Neuronal stem cell (in vitro differentiated cells): ENCODE results near the gene SUPV3L1.

ENCODE experiments used
- DNase-seq: peaks from one replicate; pipeline ENCODE4 v3.0.0-alpha.2; 2013; ENCODE audit warnings: low spot score
- H2AFZ ChIP-seq: one replicate; pipeline ENCODE4 v1.6.1; 2013; ENCODE audit warnings: mild to moderate bottlenecking, low read length, inconsistent platforms
- H2AK5ac ChIP-seq: 2 replicates; pipeline ENCODE4 v1.6.1; 2013; ENCODE audit warnings: low read depth, mild to moderate bottlenecking, inconsistent platforms, low read length, moderate library complexity, mixed read lengths
- H2BK120ac ChIP-seq: 2 replicates; pipeline ENCODE4 v1.6.1; 2013; ENCODE audit warnings: low read depth, mild to moderate bottlenecking, inconsistent platforms, low read length, moderate library complexity, mixed read lengths
- H2BK12ac ChIP-seq: one replicate; pipeline ENCODE4 v1.6.1; 2013; ENCODE audit warnings: low read length, inconsistent platforms
- H2BK15ac ChIP-seq: 2 replicates; pipeline ENCODE4 v1.6.1; 2013; ENCODE audit warnings: mild to moderate bottlenecking, low read length, inconsistent platforms, mixed read lengths
- H2BK5ac ChIP-seq: one replicate; pipeline ENCODE4 v1.6.1; 2013; ENCODE audit warnings: inconsistent platforms, mild to moderate bottlenecking, low read length, moderate library complexity
- H3K14ac ChIP-seq: one replicate; pipeline ENCODE4 v1.6.1; 2013; ENCODE audit warnings: low read length, inconsistent platforms
- H3K18ac ChIP-seq: 2 replicates; pipeline ENCODE4 v1.6.1; 2013; ENCODE audit warnings: low read length, inconsistent platforms
- H3K23ac ChIP-seq: 2 replicates; pipeline ENCODE4 v1.6.1; 2013; ENCODE audit warnings: low read depth, mild to moderate bottlenecking, mixed read lengths, low read length, inconsistent platforms; ENCODE audit not compliant: poor library complexity
- H3K27ac ChIP-seq: replicated peaks from 3 replicates; pipeline ENCODE4 v1.5.1; 2013; ENCODE audit warnings: low read length, inconsistent platforms
- H3K27me3 ChIP-seq, 3 experiments: 2 replicates each; pipeline ENCODE4 v1.6.1; 2013; ENCODE audit warnings: low read length in 3 of 3, mild to moderate bottlenecking in 2 of 3, inconsistent platforms in 1 of 3, low read depth in 1 of 3, mixed read lengths in 1 of 3, moderate library complexity in 1 of 3; ENCODE audit not compliant: control insufficient read depth in 3 of 3, insufficient read depth in 3 of 3
- H3K36me3 ChIP-seq, 2 donors: replicated peaks in 1 of 2; 2 replicates each; pipeline ENCODE4 v1.6.1; 2013; ENCODE audit warnings: low read length in 2 of 2; ENCODE audit not compliant: control insufficient read depth in 2 of 2, insufficient read depth in 2 of 2
- H3K4ac ChIP-seq: 2 replicates; pipeline ENCODE4 v1.6.1; 2013; ENCODE audit warnings: inconsistent platforms, mild to moderate bottlenecking, low read length, moderate library complexity
- H3K4me1 ChIP-seq, 2 donors: 1 replicate in 1 of 2; 2 replicates in 1 of 2; pipeline ENCODE4 v1.6.1; 2013; ENCODE audit warnings: low read length in 2 of 2, low read depth in 1 of 2; ENCODE audit not compliant: control insufficient read depth in 2 of 2, insufficient read depth in 1 of 2
- H3K4me2 ChIP-seq: one replicate; pipeline ENCODE4 v1.6.1; 2013; ENCODE audit warnings: mild to moderate bottlenecking, low read length, inconsistent platforms; ENCODE audit not compliant: insufficient read depth, poor library complexity, severe bottlenecking
- H3K4me3 ChIP-seq, 2 donors: 2 replicates each; pipeline ENCODE4 v1.5.1; 2013; ENCODE audit warnings: low read length in 2 of 2, mild to moderate bottlenecking in 2 of 2, inconsistent platforms in 1 of 2, moderate library complexity in 1 of 2
- H3K79me1 ChIP-seq: one replicate; pipeline ENCODE4 v1.6.1; 2013; ENCODE audit warnings: low read depth, mild to moderate bottlenecking, inconsistent platforms, low read length, moderate library complexity
- H3K9ac ChIP-seq: one replicate; pipeline ENCODE4 v1.6.1; 2013; ENCODE audit warnings: mild to moderate bottlenecking, low read depth, low read length, inconsistent platforms; ENCODE audit not compliant: poor library complexity
- H3K9me3 ChIP-seq, 2 donors: replicated peaks in 1 of 2; 2 replicates each; pipeline versions ENCODE3 to v1.6.1; 2013; ENCODE audit warnings: low read length in 2 of 2, mild to moderate bottlenecking in 2 of 2, inconsistent platforms in 1 of 2, low read depth in 1 of 2, mixed read lengths in 1 of 2, moderate library complexity in 1 of 2; ENCODE audit not compliant: control insufficient read depth in 2 of 2, insufficient read depth in 1 of 2
- H4K8ac ChIP-seq: one replicate; pipeline ENCODE4 v1.6.1; 2013; ENCODE audit warnings: low read depth, mild to moderate bottlenecking, inconsistent platforms, low read length, moderate library complexity
- H4K91ac ChIP-seq: one replicate; pipeline ENCODE4 v1.6.1; 2013; ENCODE audit warnings: low read length, low read depth, mild to moderate bottlenecking, inconsistent platforms; ENCODE audit not compliant: poor library complexity
- WGBS, 2 donors: extraction: QIAGEN DNeasy Blood & Tissue Kit; methylation state at CpG; one replicate each; pipeline ENCODE4 v1.1.7; 2013; ENCODE audit warnings: missing lambda C conversion rate in 2 of 2, mixed read lengths in 1 of 2; ENCODE audit not compliant: insufficient read length in 2 of 2, insufficient replicate concordance in 1 of 2; ENCODE audit errors: extremely low coverage in 2 of 2; 5-methylcytosine and 5-hydroxymethylcytosine counted together

SUPV3L1 gene

GRCh38 chr10:69223028-69223342 is 43.0 kb downstream of the SUPV3L1 start:
- Histone ChIP-seq H3K4me3 (no peak overlapping the region), H2BK120ac (no peak overlapping the region), H3K18ac (no peak overlapping the region), H4K8ac (no peak overlapping the region), H3K4me1 (peaks cover 0 to 2% of the 10 kb centered on the region in 2 donors), H3K9me3 (no peaks in the 10 kb centered on the region), H3K79me1 (no peaks in the 10 kb centered on the region), H3K9ac (no peak overlapping the region), H3K14ac (no peak overlapping the region), H2AK5ac (no peak overlapping the region), H3K27ac (no peak overlapping the region), H3K27me3 (peaks cover 0 to 11% (median 1%) of the 10 kb centered on the region in 3 experiments), H3K36me3 (no peaks in the 10 kb centered on the region), H3K23ac (no peak overlapping the region), H2BK15ac (no peak overlapping the region), H3K4me2 (no peak overlapping the region), H2AFZ (peak overlapping the region; percentile 90), H2BK12ac (no peak overlapping the region), H2BK5ac (no peak overlapping the region), H4K91ac (no peak overlapping the region), H3K4ac (no peak overlapping the region)
- no CpG with 5 or more reads among the region's 1 CpG for WGBS, 2 donors
- DNase-seq, result no peak

DNA sequence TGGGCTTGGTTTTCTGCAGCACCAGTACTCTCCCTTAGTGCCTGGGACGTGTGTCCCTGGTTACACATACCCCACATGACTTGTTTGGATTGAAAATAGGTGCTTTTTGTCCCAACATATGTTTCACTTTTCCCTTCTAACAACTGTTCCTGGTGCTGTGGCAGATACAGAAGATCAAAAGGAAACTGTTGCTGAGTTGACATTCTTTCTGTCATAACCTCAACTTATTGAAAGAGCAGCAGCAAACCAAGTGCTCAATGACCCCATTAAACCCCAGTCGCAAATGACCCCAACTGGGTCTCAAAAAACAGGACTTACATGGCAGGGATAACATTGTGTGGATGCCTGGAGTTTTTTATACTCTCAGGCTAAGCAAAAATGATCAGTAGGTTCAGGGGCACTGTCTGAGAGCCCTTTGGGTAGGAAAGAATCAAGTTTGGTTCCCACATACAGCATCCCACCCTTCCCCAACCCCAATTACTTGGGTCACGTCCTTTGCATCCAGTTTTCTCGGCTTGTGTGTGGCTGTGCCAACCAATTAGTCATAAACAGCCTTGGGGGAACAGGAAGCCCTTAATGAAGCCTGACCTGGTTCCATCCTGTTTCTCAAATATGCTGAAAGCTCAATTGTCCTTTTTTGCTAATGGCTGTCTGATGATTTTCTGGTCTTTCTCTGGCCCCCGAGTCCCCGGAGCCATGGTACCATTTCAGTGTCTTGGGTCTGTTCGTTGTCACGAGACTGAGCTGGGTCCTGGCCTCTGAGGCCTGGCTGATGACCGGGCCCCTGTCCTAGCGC is 45.0 kb downstream of the SUPV3L1 start:
- no peak overlapping the region for H3K4me2 ChIP-seq
- WGBS, 2 donors, result no CpG with 5 or more reads among the region's 10 CpGs
- no peak overlapping the region for H4K8ac ChIP-seq
- H3K14ac ChIP-seq, result no peak overlapping the region
- H3K9ac ChIP-seq, result no peak overlapping the region
- H3K79me1 ChIP-seq, result no peaks in the 10 kb centered on the region
- no peak overlapping the region for H3K4ac ChIP-seq
- no peak overlapping the region for H2AK5ac ChIP-seq
- H3K18ac ChIP-seq, result no peak overlapping the region
- H3K27ac ChIP-seq, result no peak overlapping the region
- H2BK5ac ChIP-seq, result no peak overlapping the region
- no peak overlapping the region for H3K4me3 ChIP-seq
- peaks cover 0 to 2% of the 10 kb centered on the region in 2 donors for H3K4me1 ChIP-seq
- H2BK15ac ChIP-seq, result no peak overlapping the region
- peaks cover 0 to 13% (median 1%) of the 10 kb centered on the region in 3 experiments for H3K27me3 ChIP-seq
- no peak overlapping the region for H3K23ac ChIP-seq
- H4K91ac ChIP-seq, result no peak overlapping the region
- H3K9me3 ChIP-seq, result no peaks in the 10 kb centered on the region
- H2BK120ac ChIP-seq, result no peak overlapping the region
- no peaks in the 10 kb centered on the region for H3K36me3 ChIP-seq
- H2AFZ ChIP-seq, result peak overlapping the region; percentile 11
- no peak overlapping the region for H2BK12ac ChIP-seq
- DNase-seq, result no peak

DNA sequence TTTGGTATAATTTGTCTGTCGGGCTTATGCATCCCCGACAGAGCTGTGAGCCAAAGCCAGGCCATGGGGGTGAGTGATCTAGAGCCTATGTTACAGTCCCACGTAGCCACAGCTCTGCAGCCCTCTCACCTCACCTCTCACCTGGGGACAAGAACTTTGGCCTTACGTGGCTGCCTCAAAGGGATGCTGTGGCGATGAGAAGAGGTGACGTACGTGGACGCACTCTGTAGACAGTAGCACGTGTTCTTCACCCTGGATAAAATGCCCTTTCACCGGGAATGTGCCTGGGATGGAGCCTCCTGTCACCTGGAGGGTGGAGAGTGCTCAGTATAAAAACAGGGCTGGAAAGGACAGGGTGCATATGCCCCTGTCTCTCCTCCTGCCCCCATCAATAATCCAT is 45.6 kb downstream of the SUPV3L1 start:
- no peak overlapping the region for H3K9ac ChIP-seq
- no peak overlapping the region for H2BK12ac ChIP-seq
- H2BK120ac ChIP-seq, result no peak overlapping the region
- H3K9me3 ChIP-seq, result no peaks in the 10 kb centered on the region
- H2AFZ ChIP-seq, result peak overlapping the region; percentile 11
- H3K4me2 ChIP-seq, result no peak overlapping the region
- DNase-seq, result no peak
- no peak overlapping the region for H3K27ac ChIP-seq
- no peak overlapping the region for H2BK5ac ChIP-seq
- no peak overlapping the region for H3K14ac ChIP-seq
- H2BK15ac ChIP-seq, result no peak overlapping the region
- H3K4me1 ChIP-seq, result peaks cover 0 to 2% of the 10 kb centered on the region in 2 donors
- H3K36me3 ChIP-seq, result no peaks in the 10 kb centered on the region
- WGBS, 2 donors, result no CpG with 5 or more reads among the region's 10 CpGs
- H2AK5ac ChIP-seq, result no peak overlapping the region
- no peak overlapping the region for H3K18ac ChIP-seq
- H3K27me3 ChIP-seq, result peaks cover 0 to 18% (median 1%) of the 10 kb centered on the region in 3 experiments
- H3K23ac ChIP-seq, result no peak overlapping the region
- H3K4me3 ChIP-seq, result no peak overlapping the region
- no peak overlapping the region for H4K8ac ChIP-seq
- no peaks in the 10 kb centered on the region for H3K79me1 ChIP-seq
- peak overlapping the region; percentile 0 for H4K91ac ChIP-seq
- no peak overlapping the region for H3K4ac ChIP-seq

DNA sequence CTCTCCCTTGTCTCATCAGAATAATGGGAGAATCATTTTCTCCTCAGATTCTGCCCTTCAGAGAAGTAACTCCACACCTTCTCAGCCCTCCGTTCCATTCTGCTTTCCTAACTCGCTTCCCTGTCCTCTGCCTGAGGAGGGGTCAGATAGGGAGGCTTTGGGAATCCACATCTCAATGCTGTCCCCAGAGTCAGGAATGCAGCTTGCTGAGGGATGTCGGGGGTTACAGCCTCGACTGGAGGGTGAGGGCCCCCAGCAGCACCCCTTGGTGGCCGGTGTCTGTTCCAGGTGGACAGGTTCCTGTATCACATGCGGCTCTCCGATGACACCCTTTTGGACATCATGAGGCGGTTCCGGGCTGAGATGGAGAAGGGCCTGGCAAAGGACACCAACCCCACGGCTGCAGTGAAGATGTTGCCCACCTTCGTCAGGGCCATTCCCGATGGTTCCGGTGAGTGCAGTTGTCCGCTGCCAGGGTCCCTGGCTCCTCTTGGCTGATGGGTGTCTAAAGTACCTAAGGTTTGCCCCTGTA is 47.0 kb downstream of the SUPV3L1 start:
- Histone ChIP-seq H3K79me1 (no peaks in the 10 kb centered on the region), H3K23ac (no peak overlapping the region), H3K9me3 (no peaks in the 10 kb centered on the region), H2BK15ac (no peak overlapping the region), H2BK5ac (no peak overlapping the region), H4K8ac (no peak overlapping the region), H2BK12ac (no peak overlapping the region), H3K27me3 (peaks cover 0 to 25% (median 1%) of the 10 kb centered on the region in 3 experiments), H3K4me2 (no peak overlapping the region), H4K91ac (no peak overlapping the region), H2AFZ (no peak overlapping the region), H3K27ac (no peak overlapping the region), H2AK5ac (no peak overlapping the region), H3K4ac (no peak overlapping the region), H3K4me1 (peaks cover 0 to 2% of the 10 kb centered on the region in 2 donors), H2BK120ac (no peak overlapping the region), H3K9ac (no peak overlapping the region), H3K4me3 (no peak overlapping the region), H3K14ac (no peak overlapping the region), H3K36me3 (no peaks in the 10 kb centered on the region), H3K18ac (peak overlapping the region; percentile 12)
- no CpG with 5 or more reads among the region's 14 CpGs for whole genome bisulfite sequencing, 2 donors
- no peak for DNase-seq
